Colon (tissue), 2 donors: ENCODE results near the gene CNBD2.
"Not testable (repeated sequence)": the region's sequence is repeated elsewhere in the genome, so short reads cannot be mapped to it uniquely, and the experiment has no call there.

Experiments used
- FAIRE-seq: peaks from 2 replicates; lab custom pipeline; 2012; peaks lifted over from hg19 to GRCh38; lab: Jason Lieb, UNC
- donor health status: control.
- donor health status: control.

The CNBD2 gene

DNA sequence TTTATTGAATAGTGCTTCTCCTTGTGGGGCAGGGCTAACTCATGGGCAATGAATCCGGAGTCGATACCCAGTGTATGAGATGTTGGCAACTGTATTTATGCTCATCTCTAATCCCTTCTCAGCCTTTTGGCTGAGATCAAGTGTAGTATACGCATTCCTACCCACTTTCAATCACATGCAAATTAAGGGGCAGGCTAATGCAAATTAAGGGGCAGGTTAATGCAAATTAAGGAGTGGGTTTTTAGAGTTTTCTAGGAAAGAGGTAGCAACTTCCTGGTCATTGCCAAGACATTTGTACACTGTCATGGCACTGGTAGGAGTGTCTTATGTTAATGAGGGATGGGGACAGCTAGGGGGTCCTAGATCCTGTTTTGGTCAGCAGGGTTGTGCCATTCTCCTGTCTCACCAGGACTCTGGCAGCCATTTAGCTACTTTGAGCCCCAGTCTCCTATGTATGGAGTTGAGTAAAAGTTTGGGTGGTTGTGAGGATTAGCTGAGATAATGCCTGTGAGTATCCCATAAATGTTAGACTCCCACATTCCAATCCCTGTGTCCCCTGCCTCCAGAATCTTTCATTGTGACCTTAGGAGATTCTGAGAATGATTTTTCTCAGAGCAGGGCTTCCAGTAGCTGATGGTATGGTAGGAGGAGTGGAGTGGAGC lies at the start of gene CNBD2:
TSS of gene CNBD2 (plus strand) at position 612 of the 662 bp plus-strand sequence. CDS start 173 bp downstream, outside the sequence.
- FAIRE-seq = no peak

DNA sequence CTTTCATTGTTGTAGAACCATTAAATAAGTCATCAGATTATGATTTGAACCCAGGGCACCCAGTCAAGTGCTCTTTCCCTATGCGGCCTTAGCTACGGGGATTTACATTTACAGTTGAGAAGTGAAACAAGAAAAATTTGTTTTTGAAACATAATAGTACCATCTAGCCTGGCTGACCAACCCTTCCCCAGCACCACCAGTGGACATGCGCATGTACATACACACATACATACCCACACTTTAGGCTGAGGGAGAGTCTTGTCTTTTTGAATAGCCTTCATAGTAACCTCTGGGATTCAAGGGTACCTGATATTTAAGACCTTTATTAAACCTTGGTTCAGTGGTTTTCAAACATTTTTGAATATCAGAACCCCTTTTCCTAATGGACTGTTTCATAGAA lies 47.9 kb upstream of the CNBD2 start:
- no peak for FAIRE-seq

DNA sequence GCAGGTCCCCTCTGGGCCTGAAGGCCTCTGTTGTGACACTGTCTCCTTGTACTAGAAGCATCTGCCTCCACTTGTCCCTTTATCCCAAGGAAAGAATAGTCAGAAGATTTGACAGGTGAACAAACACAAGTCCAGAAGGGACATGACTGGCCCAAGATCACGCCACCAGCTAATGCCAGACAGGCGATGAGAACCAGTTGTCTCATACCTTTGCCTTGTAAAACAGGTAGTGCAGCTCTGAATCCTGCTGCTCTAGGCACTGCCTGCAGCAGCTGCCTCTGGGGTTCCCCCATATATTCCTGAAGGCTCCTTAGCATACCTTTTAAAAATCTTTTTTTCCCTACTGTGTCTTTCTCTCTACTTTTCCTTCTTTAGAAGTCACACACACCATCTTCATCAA lies 39.1 kb upstream of the CNBD2 start:
- no peak for FAIRE-seq

DNA sequence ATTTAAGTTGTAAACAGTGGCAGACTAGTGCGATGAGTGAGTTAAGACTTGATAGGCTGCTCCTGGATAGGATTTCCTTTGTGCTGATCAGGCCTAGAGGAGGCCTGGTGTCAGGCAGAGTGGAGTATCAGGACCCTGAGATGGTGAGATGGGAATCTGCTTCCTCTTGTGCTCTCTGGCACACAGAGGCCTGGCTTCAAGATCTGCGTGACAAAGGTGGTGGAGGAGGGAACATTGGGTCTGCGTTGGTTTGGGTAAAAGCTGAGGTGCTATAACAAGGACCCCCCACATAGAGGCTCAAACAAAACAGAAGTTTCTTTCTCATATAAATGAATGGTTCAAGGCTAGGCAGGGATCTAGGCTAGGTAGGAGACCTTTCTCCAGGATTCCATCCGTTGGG lies 34.3 kb upstream of the CNBD2 start:
- no peak for FAIRE-seq

DNA sequence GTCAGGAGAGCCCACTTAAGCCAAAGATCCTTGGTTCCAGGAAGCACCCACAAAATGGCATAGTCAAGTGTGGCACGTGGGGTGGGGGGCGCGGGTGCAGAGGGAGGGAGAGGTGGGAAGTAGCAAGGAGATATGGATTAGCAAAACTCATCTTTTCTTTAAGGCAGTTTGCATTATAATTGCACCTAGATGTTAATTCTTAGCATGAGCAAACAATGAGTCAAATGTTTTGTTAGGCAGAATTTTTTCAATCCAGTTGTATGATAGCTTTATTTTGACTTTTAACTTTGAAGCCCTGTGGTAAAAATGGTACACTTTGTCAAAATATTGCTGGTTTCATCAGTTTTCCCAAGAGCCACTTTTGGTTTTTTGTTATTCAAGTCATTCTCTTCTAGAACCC lies 29.1 kb upstream of the CNBD2 start:
- FAIRE-seq = no peak

DNA sequence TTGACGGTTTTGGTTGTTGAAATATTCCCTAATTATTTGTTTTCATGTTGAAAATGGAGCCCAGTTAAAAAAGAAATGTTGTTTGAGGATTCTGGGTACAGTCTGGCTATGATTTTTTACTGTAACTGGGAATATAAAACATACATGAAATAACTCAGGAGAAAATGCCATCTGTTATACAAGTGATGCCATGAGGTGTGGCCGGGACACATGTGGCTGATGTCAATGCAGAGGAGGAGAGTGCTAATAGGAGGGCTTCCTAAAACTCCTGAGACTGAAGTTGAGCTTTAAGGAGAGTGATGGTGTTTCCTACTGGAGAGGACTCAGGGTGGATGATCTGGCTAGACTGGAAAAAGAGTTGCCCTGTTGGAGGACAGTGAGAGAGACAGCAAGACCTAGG lies 26.8 kb upstream of the CNBD2 start:
- FAIRE-seq = no peak

DNA sequence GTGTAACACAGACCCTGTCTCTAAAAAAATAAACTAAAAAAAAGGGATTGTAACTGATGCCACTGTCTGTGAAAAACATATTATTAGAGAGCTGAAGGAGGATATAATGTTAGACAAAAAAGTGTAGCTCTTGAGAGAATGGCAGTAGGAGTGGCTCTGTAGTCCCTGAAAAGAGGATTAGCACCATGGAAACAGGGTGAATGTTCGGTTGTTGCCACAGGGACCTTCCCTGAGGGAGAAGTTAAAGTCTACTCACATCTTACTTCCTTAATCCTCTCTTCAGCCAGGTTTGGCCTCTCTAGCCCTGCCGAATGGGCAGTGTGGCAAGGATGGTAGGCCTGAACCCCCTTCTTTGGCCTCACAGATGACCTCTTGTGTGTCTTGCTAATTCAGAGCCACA lies 26.1 kb upstream of the CNBD2 start:
- no peak for FAIRE-seq

DNA sequence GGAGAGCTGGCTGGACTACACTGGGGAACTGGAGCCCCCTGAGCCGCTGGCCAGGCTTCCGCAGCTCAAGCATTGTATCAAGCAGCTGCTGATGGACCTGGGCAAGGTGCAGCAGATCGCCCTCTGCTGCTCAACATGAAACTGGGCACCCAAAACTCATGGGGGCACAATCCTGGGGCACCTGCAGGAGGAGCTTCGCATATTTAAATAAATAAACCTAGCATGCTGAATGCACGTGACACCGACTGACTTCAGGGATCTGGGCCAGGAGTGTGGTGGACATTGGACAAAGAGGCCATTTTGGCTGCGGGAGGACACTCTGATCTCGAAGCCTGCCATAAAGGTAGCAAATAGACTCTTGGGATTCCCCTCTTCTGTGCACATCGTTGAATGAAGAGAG lies 20.9 kb upstream of the CNBD2 start:
- no peak for FAIRE-seq

DNA sequence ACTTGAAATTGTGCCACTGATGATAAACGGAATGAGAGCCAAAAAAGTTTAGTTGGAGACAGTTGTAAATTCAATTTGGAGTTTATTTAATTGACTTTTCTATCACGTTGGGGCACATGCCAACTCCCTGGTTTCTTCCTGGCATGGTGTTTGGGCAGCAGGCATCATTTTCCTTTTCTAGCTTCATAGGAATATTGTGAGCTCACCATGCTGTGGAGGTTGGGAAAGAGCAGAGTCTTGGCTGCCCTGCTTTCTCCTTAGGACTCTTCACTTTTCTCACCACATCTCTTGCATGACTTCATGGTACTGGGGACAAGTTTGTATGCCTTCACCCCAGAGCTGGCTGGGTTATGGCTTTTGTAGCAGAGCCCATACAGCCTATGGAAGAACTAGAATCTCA lies 20.5 kb upstream of the CNBD2 start:
- no peak for FAIRE-seq

DNA sequence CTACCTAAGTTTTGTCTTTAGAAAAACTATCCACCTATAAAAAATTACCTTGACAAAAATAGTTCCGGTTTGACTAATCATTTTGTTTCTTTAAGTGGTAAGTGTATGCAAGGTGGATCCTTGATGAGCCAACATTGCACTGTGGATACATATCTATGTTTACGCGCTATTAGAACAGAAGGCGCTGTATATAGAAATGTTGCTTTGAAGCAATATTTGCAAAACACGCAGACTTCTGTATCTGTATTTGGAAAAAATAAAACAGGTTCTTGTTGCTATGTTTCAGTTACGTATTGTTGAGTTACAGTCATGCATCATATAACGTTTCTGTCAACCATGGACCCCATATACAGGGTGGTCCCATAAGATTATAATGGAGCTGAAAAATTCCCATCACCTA lies 18.3 kb upstream of the CNBD2 start:
- no peak for FAIRE-seq

DNA sequence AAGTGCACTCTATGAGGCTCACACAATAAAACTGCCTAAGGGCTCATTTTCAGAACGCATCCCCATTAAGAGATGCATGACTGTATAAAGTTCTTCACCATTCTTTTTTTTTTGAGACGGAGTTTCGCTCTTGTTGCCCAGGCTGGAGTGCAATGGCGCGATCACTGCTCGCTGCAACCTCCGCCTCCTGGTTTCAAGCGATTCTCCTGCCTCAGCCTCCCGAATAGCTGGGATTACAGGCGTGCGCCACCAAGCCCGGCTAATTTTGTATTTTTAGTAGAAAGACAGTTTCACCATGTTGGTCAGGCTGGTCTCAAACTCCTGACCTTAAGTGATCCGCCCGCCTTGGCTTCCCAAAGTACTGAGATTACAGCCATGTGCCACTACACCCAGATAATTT lies 16.3 kb upstream of the CNBD2 start:
- not testable (repeated sequence) for FAIRE-seq

DNA sequence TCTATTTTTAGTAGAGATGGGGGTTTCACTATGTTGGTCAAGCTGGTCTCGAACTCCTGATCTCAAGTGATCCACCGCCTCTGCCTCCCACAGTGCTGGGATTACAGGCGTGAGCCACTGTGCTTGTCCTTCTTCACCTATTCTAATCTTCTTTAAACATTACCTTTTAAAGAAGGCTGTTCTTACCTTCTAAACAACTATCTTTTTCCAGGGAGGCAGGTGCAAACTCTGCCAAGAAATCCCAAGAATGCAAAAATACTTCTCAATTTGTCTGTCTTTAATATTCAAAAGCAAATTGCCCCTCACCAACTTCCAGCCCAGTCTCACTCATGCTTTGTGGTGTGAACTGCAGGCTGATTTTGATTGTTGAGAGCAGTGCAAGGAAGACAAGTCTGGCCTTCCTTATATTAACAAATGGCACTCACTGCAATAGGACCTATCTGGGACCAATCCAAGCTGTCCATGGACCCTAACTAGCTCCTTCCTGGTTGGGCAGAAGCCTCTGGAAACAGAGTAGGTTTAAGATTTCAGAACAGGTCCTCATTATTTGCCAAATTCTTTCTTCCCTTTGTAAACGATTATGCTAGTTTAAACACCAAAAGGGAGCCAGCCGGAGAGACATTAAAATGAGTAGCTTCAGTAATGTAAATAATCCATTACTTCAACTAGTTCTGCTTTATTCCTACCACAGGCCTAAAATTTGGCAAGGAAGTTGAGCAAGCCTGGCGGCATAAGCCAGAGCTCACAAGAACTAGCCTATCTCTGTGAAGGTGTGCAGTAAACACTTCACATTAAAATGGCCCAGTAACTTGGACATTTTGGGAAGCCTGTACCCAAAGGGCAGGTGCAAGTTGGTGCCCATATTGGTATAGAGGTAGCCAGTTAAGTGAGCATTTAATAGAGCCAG lies 15.7 kb upstream of the CNBD2 start:
- no peak for FAIRE-seq

DNA sequence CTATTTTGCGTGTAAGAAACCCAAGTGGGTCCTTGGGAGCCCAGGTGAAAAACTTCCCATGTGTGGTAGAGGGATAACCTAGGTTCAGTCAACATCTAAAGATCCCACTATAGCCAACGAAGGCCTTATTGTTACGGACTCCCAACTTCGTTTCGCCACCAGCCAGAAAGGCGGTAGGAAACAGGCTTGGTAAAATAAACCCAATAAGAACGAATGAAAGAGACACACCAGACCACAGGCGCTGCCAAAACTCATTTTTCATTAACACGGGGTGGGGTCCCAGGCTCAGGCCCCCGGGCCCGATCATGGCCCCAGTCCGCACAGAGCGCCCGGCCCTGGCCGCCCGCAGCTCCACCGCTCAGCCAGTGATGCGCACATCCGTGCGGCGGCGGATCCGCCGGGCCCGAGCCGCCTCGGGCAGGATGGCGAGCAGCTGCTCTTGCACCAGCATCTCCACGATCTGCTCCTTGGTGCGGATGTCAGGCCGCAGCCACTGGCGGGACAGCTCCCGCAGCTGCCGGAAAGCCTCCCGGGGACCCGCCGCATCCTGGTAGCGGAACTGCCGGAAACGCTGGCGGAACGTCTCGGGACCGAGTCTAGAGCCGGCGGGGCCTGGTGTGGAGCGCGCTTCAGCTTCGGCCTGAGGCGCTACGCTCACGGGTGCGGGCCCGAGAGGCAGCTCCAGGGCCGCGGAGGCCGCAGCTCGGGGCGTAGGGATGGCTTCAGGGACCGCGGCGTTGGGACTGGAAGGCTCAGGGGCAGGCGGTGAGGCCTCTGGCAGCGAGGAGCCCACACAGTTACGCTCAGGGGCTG lies 14.8 kb upstream of the CNBD2 start:
- FAIRE-seq = no peak

DNA sequence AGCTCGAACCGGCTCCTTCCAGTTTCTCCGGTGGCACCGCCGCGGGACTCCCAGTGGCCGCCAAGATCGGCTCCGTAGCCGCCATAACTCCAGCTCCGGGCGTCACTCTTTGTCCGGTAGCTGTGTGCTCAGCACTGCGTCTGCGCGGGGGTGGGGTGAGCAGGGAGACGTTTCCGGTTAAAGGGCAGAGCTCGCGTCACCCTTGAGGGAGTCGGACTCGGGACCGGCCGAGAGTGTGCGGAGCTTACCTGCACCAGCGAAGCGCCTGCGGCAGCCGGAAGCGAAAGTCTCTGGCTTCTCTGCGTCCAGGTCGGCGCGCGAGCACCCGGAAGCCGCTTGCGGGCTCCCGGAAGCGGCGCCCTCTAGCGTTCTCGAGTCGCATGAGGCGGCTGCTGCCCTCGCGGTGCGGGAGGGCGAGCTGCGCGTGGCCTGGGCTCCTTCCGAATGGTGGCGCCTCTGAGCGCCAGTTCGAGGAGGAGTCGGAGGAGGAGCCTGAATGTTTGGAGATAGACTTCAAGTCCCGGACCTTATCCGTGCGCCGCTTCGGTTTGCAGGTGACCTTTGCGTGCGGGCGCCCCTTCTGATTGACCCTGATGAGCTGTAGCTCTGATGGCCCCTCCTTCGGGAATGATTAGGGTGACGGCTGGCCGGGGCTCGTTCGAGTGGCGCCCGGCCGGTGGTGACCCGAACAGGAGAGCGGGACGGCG lies 14.0 kb upstream of the CNBD2 start, which contains the start of gene SCAND1:
TSS of gene SCAND1 (minus strand) at position 303 of the 707 bp plus-strand sequence. CDS start at position 85, 218 bp downstream.
- no peak for FAIRE-seq

DNA sequence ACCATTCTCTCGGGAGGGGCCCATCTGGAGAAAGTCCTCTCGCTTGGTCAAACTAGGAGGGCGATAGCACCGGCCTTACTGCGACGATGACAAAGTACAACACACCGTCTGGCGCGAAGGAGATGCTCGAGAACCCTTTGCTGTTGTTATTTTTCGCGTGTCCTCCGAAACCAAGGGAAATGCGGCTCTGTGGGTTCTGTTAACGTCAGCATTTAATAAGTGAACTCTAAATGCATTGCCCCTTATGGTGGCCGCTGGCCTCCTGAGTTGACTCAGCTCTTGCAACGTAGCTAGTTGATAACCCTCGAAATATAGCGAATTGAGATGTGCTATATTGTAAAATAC lies 13.5 kb upstream of the CNBD2 start:
- no peak for FAIRE-seq

DNA sequence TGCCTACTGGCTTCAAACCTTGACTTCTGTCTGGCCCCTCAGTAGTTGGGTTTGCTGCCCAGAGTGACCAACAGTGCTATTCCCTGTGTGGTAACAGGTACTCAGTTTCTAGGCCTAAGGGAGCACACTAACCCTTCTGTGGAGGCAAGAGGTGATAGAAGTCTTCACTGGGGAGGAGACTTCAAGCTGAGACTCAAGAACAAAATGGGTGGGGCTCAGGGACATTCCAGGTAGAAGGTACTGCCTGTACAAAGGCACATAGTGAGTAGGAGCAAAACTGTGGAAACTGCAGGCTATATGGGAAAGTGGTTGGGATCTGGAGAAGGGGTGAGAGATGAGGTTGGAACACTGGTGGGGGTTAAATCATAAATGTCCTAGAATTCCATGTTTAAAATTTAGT lies 11.8 kb upstream of the CNBD2 start:
- FAIRE-seq = no peak

DNA sequence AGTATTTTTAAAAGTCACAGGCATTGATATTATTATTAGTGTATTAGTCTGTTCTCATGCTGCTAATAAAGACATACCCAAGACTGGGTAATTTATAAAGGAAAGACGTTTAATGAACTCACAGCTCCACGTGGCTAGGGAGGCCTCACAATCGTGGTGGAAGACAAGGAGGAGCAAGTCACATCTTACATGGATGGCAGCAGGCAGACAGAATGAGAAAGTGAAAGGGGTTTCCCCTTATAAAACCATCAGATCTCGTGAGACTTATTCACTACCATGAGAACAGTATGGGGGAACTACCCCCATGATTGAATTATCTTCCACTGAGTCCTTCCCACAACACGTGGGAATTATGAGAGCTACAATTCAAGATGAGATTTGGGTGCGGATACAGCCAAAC lies 9.1 kb upstream of the CNBD2 start:
- not testable (repeated sequence) for FAIRE-seq

DNA sequence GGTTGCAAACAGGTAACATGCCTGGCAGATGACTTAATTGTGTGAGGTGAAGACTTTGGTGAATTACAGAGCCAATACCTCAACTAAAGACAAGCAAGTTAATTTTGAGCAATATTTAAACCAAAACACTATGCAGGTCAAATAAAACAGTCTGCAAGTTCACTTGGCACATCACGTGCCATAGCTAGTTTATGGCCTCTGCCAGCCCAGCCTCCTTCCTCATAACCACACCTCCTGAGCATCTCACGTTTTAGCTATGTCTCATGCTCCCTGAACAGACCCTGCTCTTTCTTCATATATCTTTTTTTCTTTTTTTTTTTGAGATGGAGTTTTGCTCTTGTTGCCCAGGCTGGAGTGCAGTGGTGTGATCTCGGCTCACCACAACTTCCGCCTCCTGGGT lies 4.5 kb upstream of the CNBD2 start:
- FAIRE-seq = no peak

DNA sequence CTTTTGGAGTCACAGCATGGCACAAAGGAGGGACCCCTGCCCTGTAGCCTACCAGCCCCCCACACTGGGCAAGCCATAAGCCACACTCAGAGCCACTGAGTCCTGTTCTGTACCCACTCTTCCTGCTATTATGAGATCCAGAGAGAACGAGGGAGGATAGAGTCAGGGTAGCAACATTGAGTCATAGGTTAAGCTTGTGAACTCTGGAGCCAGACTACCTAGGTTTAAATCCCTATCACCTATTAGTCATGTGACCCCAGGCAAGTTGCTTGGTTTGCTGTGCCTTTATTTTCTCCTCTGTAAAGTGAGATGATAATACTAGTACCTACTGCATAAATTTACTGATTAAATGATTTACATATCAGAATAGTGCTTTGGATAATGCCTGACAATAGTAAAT lies 540 bp downstream of the CNBD2 start:
- no peak for FAIRE-seq

DNA sequence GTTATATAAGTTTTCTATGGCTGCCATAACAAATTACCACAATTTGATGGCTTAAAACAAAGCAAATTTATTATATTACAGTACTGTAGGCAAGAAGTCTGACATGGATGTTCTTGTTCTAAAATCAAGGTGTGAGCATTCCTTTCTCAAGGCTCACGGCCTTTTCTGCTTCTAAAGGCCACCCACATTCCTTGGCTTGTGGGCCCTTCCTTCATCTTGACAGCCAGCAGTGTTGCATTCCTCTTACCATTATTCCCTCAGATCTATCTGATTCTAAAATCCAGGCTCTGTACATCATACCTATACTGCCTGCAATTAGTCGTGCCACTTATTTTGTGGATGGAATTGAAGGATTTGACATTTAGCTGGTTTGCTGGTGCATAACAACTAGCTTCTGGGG lies 3.6 kb downstream of the CNBD2 start:
- no peak for FAIRE-seq

DNA sequence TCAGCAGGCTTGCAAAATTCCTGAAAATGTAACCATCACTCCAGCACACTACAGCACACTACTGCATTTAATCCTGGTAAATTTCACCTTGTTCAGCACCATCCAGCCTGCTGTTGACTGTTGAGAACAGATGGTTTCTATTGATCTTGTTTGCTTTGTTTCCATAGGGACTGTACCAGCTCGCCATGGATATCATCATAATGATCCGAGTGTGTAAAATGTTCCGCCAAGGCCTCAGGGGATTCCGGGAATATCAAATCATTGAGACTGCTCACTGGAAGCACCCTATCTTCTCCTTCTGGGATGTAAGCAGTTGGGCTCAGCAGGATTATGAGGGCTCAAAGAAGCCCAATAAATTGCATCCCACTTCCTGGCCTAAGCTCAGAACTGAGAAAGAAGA lies 4.1 kb downstream of the CNBD2 start:
- FAIRE-seq = no peak

DNA sequence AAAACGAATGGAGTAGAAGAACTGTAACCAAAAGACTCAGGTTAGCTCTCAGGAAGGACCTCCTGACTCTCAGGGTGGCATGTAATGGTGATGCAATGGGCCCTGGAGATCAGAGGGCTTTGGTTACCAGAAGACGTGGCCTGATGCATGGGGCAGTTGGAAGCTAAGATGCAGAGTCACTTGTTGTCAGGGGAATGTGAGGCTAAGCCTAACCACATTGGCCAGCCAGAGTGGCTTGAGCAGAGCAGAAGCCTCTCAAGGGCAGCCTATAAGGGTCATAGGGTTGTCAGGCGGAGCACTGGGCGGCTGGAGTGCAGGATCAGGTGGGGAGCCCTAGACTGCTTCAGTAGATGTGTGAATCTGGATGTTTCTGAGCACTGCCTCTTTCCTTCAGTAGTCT lies 5.9 kb downstream of the CNBD2 start:
- FAIRE-seq = no peak
